ENCODE results near the gene C4orf50.

The C4orf50 gene

DNA sequence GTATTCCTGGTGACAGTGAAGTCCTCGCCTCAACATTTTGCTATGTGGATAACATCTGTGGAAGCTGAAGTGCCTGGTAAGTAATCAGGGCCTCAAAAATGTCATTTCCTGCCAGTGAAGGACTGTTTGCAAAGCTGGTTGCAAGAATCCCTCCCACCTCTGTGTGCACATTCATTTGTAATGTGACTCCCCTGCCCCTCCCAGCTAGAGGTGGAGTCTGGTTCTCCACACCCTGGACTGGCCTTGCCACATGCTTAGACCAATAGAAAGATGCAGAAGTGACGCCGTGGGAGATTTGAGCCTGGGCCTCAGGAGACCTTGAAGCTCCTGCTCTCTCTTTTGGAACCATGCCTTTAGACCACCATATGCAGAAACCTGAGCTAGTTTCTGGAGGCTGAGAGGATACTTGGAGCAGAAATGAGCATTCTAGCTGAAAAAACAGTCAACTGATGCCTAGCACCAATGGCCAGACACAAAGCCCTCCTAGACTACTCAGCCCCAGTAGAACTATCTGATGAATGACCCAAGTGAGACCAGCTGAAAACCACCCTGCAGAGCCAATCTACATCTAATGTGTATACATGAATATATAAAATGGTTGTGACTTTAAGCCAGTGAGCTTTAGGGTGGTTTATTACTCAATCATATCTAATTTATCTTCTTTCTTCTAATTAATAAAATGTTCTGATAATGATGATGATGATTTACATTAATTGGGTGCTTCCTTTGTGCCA, 77.6 kb downstream of the C4orf50 start:
- Histone ChIP-seq H3K36me3 (no peaks in the 10 kb centered on the region), H3K27ac (no peak overlapping the region), H3K9me3 (no peaks in the 10 kb centered on the region), H3K27me3 (no peaks in the 10 kb centered on the region), H3K4me1 (ENCODE audit: control insufficient read depth in 1 of 2, insufficient read depth in 1 of 2, low read depth in 1 of 2, low read length in 1 of 2) (no peaks in the 10 kb centered on the region), H3K4me3 (ENCODE audit: low read depth in 1 of 2, low read length in 1 of 2) (no peak overlapping the region)
- TF ChIP-seq, protein P1, sequence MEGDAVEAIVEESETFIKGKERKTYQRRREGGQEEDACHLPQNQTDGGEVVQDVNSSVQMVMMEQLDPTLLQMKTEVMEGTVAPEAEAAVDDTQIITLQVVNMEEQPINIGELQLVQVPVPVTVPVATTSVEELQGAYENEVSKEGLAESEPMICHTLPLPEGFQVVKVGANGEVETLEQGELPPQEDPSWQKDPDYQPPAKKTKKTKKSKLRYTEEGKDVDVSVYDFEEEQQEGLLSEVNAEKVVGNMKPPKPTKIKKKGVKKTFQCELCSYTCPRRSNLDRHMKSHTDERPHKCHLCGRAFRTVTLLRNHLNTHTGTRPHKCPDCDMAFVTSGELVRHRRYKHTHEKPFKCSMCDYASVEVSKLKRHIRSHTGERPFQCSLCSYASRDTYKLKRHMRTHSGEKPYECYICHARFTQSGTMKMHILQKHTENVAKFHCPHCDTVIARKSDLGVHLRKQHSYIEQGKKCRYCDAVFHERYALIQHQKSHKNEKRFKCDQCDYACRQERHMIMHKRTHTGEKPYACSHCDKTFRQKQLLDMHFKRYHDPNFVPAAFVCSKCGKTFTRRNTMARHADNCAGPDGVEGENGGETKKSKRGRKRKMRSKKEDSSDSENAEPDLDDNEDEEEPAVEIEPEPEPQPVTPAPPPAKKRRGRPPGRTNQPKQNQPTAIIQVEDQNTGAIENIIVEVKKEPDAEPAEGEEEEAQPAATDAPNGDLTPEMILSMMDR (IDR thresholded peaks at IDR 0.05): no peak

DNA sequence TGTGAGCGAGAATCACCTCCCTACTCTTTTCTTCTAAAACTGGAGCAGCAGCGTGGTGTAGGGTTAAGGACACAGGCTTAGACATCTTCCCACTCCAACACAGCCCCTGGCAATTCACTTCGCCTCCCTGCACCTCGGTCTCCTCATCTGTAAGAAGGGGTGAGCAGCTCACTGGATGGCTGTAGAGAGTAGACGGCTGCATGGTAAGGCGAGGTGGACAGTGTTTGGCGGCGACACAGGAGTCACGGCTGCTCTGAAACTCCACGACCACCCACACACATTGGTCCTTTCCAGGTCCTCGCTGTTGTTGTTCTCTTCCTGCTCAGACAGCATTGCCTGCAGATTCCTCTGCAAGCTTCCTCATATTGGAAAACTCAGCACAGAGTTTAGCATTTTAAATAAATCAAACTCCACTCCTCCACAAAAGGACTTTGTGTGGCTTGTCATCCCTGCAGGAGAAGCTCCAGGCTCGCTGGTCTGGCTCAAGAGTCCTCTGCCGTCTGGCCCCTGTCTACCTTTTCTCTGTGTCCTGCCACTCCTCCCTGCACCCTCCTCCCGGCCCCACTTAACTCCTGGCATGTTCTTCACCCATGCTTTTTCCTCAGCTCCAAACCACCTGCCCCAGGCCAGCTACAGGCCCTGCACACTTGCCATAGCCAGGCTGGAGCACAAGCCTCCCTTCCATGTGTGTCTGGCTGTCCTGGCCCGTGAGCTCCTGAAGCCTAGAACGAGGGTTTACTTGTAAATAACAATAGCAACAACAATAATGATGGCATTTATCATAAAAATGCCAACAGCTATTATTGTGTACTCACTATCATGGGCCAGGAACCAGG, 84.0 kb downstream of the C4orf50 start:
- no peaks in the 10 kb centered on the region for H3K36me3 ChIP-seq
- H3K4me3 ChIP-seq (ENCODE audit: low read depth in 1 of 2, low read length in 1 of 2): no peak overlapping the region
- H3K4me1 ChIP-seq (ENCODE audit: control insufficient read depth in 1 of 2, insufficient read depth in 1 of 2, low read depth in 1 of 2, low read length in 1 of 2): no peaks in the 10 kb centered on the region
- H3K9me3 ChIP-seq: no peaks in the 10 kb centered on the region
- no peak overlapping the region for H3K27ac ChIP-seq
- H3K27me3 ChIP-seq: peaks cover 18% of the 10 kb centered on the region
- TF ChIP-seq, protein P1 (IDR thresholded peaks at IDR 0.05): no peak

DNA sequence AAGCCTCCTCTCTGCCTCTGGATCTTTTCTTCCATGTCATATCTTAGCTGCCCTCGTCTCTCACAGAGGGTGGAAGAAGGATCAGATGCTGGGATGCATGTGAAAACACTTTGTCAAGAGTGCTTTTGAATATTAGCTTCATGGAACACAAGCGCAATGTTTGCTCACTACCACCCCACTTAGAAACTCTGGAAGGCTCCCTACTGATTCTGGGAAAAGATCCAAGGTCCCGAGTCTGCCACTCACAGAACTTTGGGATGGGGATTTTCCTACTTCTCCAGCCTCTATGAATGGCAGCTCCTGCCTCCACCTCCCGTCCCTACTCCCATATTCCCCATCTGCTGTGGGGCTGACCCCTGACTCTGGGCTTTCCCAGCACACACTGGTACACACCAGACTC, 85.1 kb downstream of the C4orf50 start:
- H3K27ac ChIP-seq: no peak overlapping the region
- H3K36me3 ChIP-seq: no peaks in the 10 kb centered on the region
- H3K4me1 ChIP-seq (ENCODE audit: control insufficient read depth in 1 of 2, insufficient read depth in 1 of 2, low read depth in 1 of 2, low read length in 1 of 2): no peaks in the 10 kb centered on the region
- no peaks in the 10 kb centered on the region for H3K9me3 ChIP-seq
- TF ChIP-seq, protein P1 (IDR thresholded peaks at IDR 0.05): no peak
- no peak overlapping the region for H3K4me3 ChIP-seq (ENCODE audit: low read depth in 1 of 2, low read length in 1 of 2)
- H3K27me3 ChIP-seq: peaks cover 18% of the 10 kb centered on the region

DNA sequence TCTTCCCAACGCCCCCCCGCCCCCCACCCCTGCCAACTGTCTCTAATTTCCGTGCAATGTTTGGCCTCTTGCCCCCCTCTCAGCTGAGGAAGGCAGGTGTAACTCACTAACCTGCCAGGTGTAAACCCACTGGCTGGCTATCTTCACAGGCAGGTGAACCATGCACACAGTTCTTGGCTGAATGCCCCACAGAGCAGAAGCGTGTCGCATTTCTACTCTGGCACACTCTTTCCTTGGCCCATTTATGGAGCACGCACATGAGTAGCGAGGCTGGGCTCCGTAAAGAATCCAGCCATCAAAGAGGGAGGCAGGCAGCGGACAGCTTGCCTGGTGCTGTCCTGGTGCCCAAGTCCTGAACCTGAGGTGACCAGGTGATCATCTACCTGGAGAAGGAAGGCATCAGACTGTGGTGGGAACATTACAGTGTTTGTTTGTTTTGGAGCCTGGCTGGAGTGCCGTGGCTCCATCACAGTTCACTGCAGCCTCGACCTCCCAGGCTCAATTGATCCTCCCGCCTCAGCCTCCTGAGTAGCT, 86.1 kb downstream of the C4orf50 start:
- Histone ChIP-seq H3K36me3 (no peaks in the 10 kb centered on the region), H3K4me3 (ENCODE audit: low read depth in 1 of 2, low read length in 1 of 2) (no peak overlapping the region), H3K9me3 (no peaks in the 10 kb centered on the region), H3K4me1 (ENCODE audit: control insufficient read depth in 1 of 2, insufficient read depth in 1 of 2, low read depth in 1 of 2, low read length in 1 of 2) (no peaks in the 10 kb centered on the region), H3K27me3 (peaks cover 18% of the 10 kb centered on the region), H3K27ac (no peak overlapping the region)
- TF ChIP-seq, protein P1 (IDR thresholded peaks at IDR 0.05): no peak

DNA sequence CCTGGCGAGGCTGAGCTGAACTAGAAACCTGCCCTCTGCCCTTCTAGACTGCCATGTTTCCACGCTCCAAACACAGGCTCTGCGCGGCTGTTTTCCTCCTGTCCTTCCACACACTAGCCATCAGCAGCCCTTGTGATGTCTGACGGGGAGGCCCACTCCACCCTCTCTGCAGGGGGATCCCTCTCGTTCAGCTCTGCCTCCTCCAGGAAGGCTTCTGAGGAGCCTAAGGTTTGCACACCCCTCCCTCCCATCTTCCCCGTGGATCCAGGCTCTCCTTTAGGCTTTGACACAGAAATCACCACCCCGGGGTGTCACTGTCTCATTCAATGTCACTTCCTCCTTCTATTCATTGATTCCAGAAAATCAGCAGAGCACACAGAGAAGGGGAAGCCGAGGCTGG, 86.7 kb downstream of the C4orf50 start:
- Histone ChIP-seq H3K27ac (no peak overlapping the region), H3K27me3 (peaks cover 18% of the 10 kb centered on the region), H3K36me3 (no peaks in the 10 kb centered on the region), H3K9me3 (no peaks in the 10 kb centered on the region), H3K4me3 (ENCODE audit: low read depth in 1 of 2, low read length in 1 of 2) (no peak overlapping the region), H3K4me1 (ENCODE audit: control insufficient read depth in 1 of 2, insufficient read depth in 1 of 2, low read depth in 1 of 2, low read length in 1 of 2) (no peaks in the 10 kb centered on the region)
- TF ChIP-seq, protein P1 (IDR thresholded peaks at IDR 0.05): no peak

Measured in neutrophil (primary cell).